Osteoblast (primary cell): ENCODE measurements around the gene FKRP. TPM values are rescaled to one million over a fixed set of nuclear protein-coding genes. Genes with fewer than 3 reads are reported as not detected.
"Not testable (repeated sequence)": the region's sequence is repeated elsewhere in the genome, so short reads cannot be mapped to it uniquely, and the experiment has no call there.

Source experiments
- DNase-seq: peaks from one replicate; pipeline ENCODE4 v3.0.0; 2011; ENCODE audit warnings: low spot score, mixed read lengths; ENCODE audit not compliant: insufficient read length; ENCODE audit errors: missing footprints
- H2AFZ ChIP-seq: 2 replicates; pipeline ENCODE4 v1.6.0; 2011; ENCODE audit warnings: mild to moderate bottlenecking, low read length
- H3K27ac ChIP-seq: 2 replicates; pipeline ENCODE4 v1.5.1; 2011; ENCODE audit warnings: mild to moderate bottlenecking, low read depth, low read length, moderate library complexity
- H3K27me3 ChIP-seq: 2 replicates; pipeline ENCODE4 v1.6.0; 2012; ENCODE audit warnings: mild to moderate bottlenecking, control low read depth, inconsistent platforms, low read length, moderate library complexity; ENCODE audit not compliant: insufficient read depth
- H3K36me3 ChIP-seq: 2 replicates; pipeline ENCODE4 v1.5.1; 2011; ENCODE audit warnings: mild to moderate bottlenecking, low read length, control low read depth, moderate library complexity; ENCODE audit not compliant: insufficient read depth
- H3K4me1 ChIP-seq: 2 replicates; pipeline ENCODE4 v1.5.1; 2011; ENCODE audit warnings: mild to moderate bottlenecking, low read length, control low read depth, moderate library complexity; ENCODE audit not compliant: insufficient read depth
- H3K4me2 ChIP-seq: 2 replicates; pipeline ENCODE4 v1.6.0; 2011; ENCODE audit warnings: mild to moderate bottlenecking, low read length; ENCODE audit not compliant: insufficient read depth
- H3K4me3 ChIP-seq: fragments of 200-600 bp; sonication (generic); 3 replicates; pipeline ENCODE4 v1.5.1; 2012; ENCODE audit warnings: mild to moderate bottlenecking, low read length, inconsistent platforms; ENCODE audit not compliant: insufficient read depth
- H3K79me2 ChIP-seq: 2 replicates; pipeline ENCODE4 v1.6.0; 2012; ENCODE audit warnings: mild to moderate bottlenecking, low read length, control low read depth, inconsistent platforms; ENCODE audit not compliant: insufficient read depth
- H3K9me3 ChIP-seq: 2 replicates; pipeline ENCODE4 v1.5.1; 2011; ENCODE audit warnings: low read depth, low read length, control low read depth
- H4K20me1 ChIP-seq: 2 replicates; pipeline ENCODE4 v1.6.0; 2012; ENCODE audit warnings: mild to moderate bottlenecking, low read length, control low read depth; ENCODE audit not compliant: insufficient read depth
- total RNA-seq: library from RNA; depleted of rRNA; stranded (reverse); fragments of >200 nt; gene quantifications from 2 replicates; pipeline ENCODE4 v1.2.3, GENCODE V29; 2012
- TF ChIP-seq, protein P1 (sequence below): IDR thresholded peaks from 2 replicates; pipeline ENCODE4 v1.5.1; 2011; ENCODE audit warnings: mild to moderate bottlenecking, low read depth, low read length, moderate library complexity; ENCODE audit errors: extremely low read depth

Gene FKRP
- total RNA-seq, 1 donor: 18.5 TPM

- H3K36me3 ChIP-seq: peaks cover 60% of the 10 kb centered on the region
- peaks cover 6% of the 10 kb centered on the region for H3K4me1 ChIP-seq
- peak; percentile 64 for DNase-seq
These were observed 47.2 kb upstream of the FKRP start for GRCh38 chr19:46698395-46699321.

GRCh38 chr19:46700704-46701103 is 45.2 kb upstream of the FKRP start:
- no peak overlapping the region for H3K4me3 ChIP-seq
- peaks cover 6% of the 10 kb centered on the region for H3K4me1 ChIP-seq
- TF ChIP-seq, protein P1, sequence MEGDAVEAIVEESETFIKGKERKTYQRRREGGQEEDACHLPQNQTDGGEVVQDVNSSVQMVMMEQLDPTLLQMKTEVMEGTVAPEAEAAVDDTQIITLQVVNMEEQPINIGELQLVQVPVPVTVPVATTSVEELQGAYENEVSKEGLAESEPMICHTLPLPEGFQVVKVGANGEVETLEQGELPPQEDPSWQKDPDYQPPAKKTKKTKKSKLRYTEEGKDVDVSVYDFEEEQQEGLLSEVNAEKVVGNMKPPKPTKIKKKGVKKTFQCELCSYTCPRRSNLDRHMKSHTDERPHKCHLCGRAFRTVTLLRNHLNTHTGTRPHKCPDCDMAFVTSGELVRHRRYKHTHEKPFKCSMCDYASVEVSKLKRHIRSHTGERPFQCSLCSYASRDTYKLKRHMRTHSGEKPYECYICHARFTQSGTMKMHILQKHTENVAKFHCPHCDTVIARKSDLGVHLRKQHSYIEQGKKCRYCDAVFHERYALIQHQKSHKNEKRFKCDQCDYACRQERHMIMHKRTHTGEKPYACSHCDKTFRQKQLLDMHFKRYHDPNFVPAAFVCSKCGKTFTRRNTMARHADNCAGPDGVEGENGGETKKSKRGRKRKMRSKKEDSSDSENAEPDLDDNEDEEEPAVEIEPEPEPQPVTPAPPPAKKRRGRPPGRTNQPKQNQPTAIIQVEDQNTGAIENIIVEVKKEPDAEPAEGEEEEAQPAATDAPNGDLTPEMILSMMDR: no peak
- H3K27ac ChIP-seq: no peak overlapping the region
- no peaks in the 10 kb centered on the region for H3K79me2 ChIP-seq
- H3K27me3 ChIP-seq: no peaks in the 10 kb centered on the region
- no peak overlapping the region for H3K4me2 ChIP-seq
- H3K9me3 ChIP-seq: no peaks in the 10 kb centered on the region
- peaks cover 56% of the 10 kb centered on the region for H3K36me3 ChIP-seq
- peak; percentile 87 for DNase-seq
- H2AFZ ChIP-seq: no peak overlapping the region
- peaks cover 8% of the 10 kb centered on the region for H4K20me1 ChIP-seq

More at GRCh38 chr19:46698395-46699321, 47.2 kb upstream of the FKRP start:
- H3K79me2 ChIP-seq: no peaks in the 10 kb centered on the region
- H3K27me3 ChIP-seq: no peaks in the 10 kb centered on the region
- no peak overlapping the region for H3K27ac ChIP-seq
- TF ChIP-seq, protein P1: no peak
- H3K4me3 ChIP-seq: no peak overlapping the region
- no peaks in the 10 kb centered on the region for H4K20me1 ChIP-seq
- H2AFZ ChIP-seq: no peak overlapping the region
- H3K9me3 ChIP-seq: no peaks in the 10 kb centered on the region
- H3K4me2 ChIP-seq: no peak overlapping the region

DNA sequence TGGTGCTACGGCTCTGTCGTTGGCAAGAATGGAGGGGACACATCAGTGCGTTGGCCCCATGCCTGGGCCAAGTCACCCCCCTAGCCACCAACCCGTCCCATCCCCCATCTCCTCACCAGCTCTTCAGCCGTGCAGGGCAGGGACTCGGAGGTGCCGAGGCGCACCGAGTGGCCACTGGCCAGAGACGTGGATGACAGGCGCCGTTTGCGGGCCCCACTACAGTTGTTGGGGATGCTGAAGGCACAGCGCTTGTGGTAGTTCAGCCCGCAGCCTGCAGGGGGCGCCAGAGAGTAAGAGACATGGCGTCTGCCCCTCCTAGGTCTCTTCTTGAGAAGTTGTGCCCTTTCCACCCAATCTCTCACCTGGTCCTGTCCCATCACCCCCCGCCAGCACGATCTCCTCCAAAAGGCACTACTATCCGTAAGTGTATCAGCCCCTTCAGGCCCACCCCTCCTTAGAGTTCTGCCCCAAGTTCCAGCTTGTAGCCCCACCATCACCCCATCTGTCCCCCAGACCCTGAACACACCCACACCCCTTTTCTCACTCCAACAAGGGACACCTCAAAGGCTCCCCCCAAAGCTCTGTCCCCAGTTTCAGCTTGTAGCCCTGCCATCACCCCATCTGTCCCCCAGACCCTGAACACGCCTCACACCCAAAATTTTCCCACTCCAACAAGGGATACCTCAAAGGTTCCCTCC is 41.3 kb upstream of the FKRP start:
- DNase-seq: peak; percentile 97
- H3K27ac ChIP-seq: peak overlapping the region; percentile 15
- no peak overlapping the region for H3K4me2 ChIP-seq
- no peaks in the 10 kb centered on the region for H3K4me1 ChIP-seq
- peaks cover 11% of the 10 kb centered on the region for H4K20me1 ChIP-seq
- no peaks in the 10 kb centered on the region for H3K9me3 ChIP-seq
- TF ChIP-seq, protein P1: peak; percentile 91
- H3K36me3 ChIP-seq: peaks cover 50% of the 10 kb centered on the region
- H3K27me3 ChIP-seq: no peaks in the 10 kb centered on the region
- no peaks in the 10 kb centered on the region for H3K79me2 ChIP-seq
- no peak overlapping the region for H2AFZ ChIP-seq
- H3K4me3 ChIP-seq: no peak overlapping the region

DNA sequence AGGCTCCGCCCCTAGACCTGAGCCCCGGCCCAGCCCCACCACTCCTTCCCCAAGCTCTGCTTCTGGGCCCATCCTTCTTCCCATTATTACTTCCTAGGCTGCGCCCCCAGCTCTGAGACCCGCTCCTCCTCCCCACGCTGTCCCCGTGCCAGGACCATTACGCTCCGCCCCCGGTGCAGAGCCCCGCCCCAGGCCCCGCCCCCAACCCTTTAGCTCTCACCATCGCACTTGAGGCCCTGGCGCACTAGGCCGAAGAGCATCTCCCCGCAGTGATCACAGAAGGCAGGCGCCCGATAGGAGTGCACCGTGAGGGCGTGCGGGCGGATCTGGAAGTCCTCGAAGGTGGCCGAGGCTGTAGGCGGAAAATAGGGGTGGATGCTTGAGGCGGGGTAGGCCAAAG is 35.2 kb upstream of the FKRP start:
- Histone ChIP-seq H4K20me1 (peaks cover 2% of the 10 kb centered on the region), H2AFZ (no peak overlapping the region), H3K4me3 (no peak overlapping the region), H3K4me1 (peaks cover 10% of the 10 kb centered on the region), H3K79me2 (peaks cover 12% of the 10 kb centered on the region), H3K27ac (no peak overlapping the region), H3K9me3 (no peaks in the 10 kb centered on the region), H3K27me3 (no peaks in the 10 kb centered on the region), H3K4me2 (no peak overlapping the region), H3K36me3 (peaks cover 20% of the 10 kb centered on the region)
- DNase-seq: peak; percentile 65
- TF ChIP-seq, protein P1: no peak

GRCh38 chr19:46712768-46713338 is 33.0 kb upstream of the FKRP start:
- H3K27ac ChIP-seq, H2AFZ ChIP-seq, H3K4me3 ChIP-seq, H3K4me2 ChIP-seq, H3K27me3 ChIP-seq, H4K20me1 ChIP-seq, H3K9me3 ChIP-seq: not testable (repeated sequence)
- Histone ChIP-seq H3K4me1 (peaks cover 12% of the 10 kb centered on the region), H3K36me3 (peaks cover 13% of the 10 kb centered on the region), H3K79me2 (peaks cover 23% of the 10 kb centered on the region)
- peak; percentile 1 for DNase-seq
